GM23338 (cell line): ENCODE measurements around the gene DCAF16. TPM values are rescaled to one million over a fixed set of nuclear protein-coding genes. Genes with fewer than 3 reads are reported as not detected.

Experiments used
- ATAC-seq: fragments of 200-7000 bp; cut with Tn5 transposase; 3 replicates; pipeline ENCODE4 v1.9.1; 2020
- DNase-seq: peaks from one replicate; pipeline ENCODE4 v3.0.0-alpha.2; 2015; ENCODE audit warnings: low spot score
- H2AFZ ChIP-seq: fragments of 200-600 bp; sonication (generic); 2 replicates; pipeline ENCODE4 v1.8.0; 2016; ENCODE audit warnings: antibody characterized with exemption, mild to moderate bottlenecking, moderate library complexity
- H3F3A ChIP-seq: fragments of 200-600 bp; sonication (generic); replicated peaks from 2 replicates; pipeline ENCODE4 v1.8.0; 2017; ENCODE audit warnings: antibody characterized with exemption, mixed run types, low read depth
- H3K27ac ChIP-seq: fragments of 200-600 bp; sonication (generic); 2 replicates; pipeline ENCODE4 v1.6.1; 2016; ENCODE audit warnings: low read depth
- H3K27me3 ChIP-seq: fragments of 200-600 bp; sonication (generic); 2 replicates; pipeline ENCODE4 v1.8.0; 2016; ENCODE audit warnings: mild to moderate bottlenecking, mixed run types, moderate library complexity; ENCODE audit not compliant: insufficient read depth
- H3K36me3 ChIP-seq: fragments of 200-600 bp; sonication (generic); 2 replicates; pipeline ENCODE4 v1.8.0; 2016; ENCODE audit warnings: mild to moderate bottlenecking; ENCODE audit not compliant: insufficient read depth
- H3K4me1 ChIP-seq: fragments of 200-600 bp; sonication (generic); 2 replicates; pipeline ENCODE4 v1.8.0; 2016; ENCODE audit warnings: mild to moderate bottlenecking, moderate library complexity; ENCODE audit not compliant: insufficient read depth
- H3K4me2 ChIP-seq: fragments of 200-600 bp; sonication (generic); 2 replicates; pipeline ENCODE4 v1.7.1; 2017; ENCODE audit warnings: mixed run types
- H3K4me3 ChIP-seq: fragments of 200-600 bp; sonication (generic); 2 replicates; pipeline ENCODE4 v1.6.1; 2016; ENCODE audit warnings: mixed run types
- H3K79me2 ChIP-seq: fragments of 200-600 bp; sonication (generic); replicated peaks from 2 replicates; pipeline ENCODE4 v1.8.0; 2017; ENCODE audit warnings: mild to moderate bottlenecking; ENCODE audit not compliant: insufficient read depth
- H3K9me2 ChIP-seq: fragments of 200-600 bp; sonication (generic); 2 replicates; pipeline ENCODE4 v1.8.0; 2017; ENCODE audit not compliant: insufficient read depth
- H4K20me1 ChIP-seq: fragments of 200-600 bp; sonication (generic); replicated peaks from 2 replicates; pipeline ENCODE4 v1.8.0; 2017; ENCODE audit warnings: mild to moderate bottlenecking; ENCODE audit not compliant: insufficient read depth
- H3K27ac Mint-ChIP-seq: 2 replicates; pipeline ENCODE4 v1.8.0; 2020; ENCODE audit warnings: inconsistent platforms, mild to moderate bottlenecking, moderate library complexity, mixed read lengths
- H3K27me3 Mint-ChIP-seq: 3 replicates; pipeline ENCODE4 v1.8.0; 2022; ENCODE audit warnings: low read depth, mild to moderate bottlenecking, moderate library complexity, mixed read lengths, inconsistent platforms; ENCODE audit not compliant: insufficient read depth, poor library complexity
- H3K36me3 Mint-ChIP-seq: 3 replicates; pipeline ENCODE4 v1.8.0; 2021; ENCODE audit warnings: low read depth, mild to moderate bottlenecking, inconsistent platforms, moderate library complexity, mixed read lengths
- H3K4me1 Mint-ChIP-seq: 3 replicates; pipeline ENCODE4 v1.8.0; 2020; ENCODE audit warnings: mild to moderate bottlenecking, inconsistent platforms, mixed read lengths
- H3K4me3 Mint-ChIP-seq: 3 replicates; pipeline ENCODE4 v1.8.0; 2021; ENCODE audit warnings: moderate library complexity, mild to moderate bottlenecking, inconsistent platforms, mixed read lengths
- H3K9me3 Mint-ChIP-seq: 3 replicates; pipeline ENCODE4 v1.8.0; 2020; ENCODE audit warnings: moderate library complexity, mild to moderate bottlenecking, inconsistent platforms, mixed read lengths
- EZH2 ChIP-seq: fragments of 200-600 bp; sonication (generic); IDR thresholded peaks from one replicate; pipeline ENCODE4 v1.8.0; 2017; ENCODE audit warnings: antibody characterized with exemption, mild to moderate bottlenecking, low read depth; ENCODE audit not compliant: unreplicated experiment
- NANOG ChIP-seq: IDR thresholded peaks from 2 replicates; pipeline ENCODE4 v1.6.1; 2016; ENCODE audit warnings: antibody characterized with exemption, borderline replicate concordance
- POLR2AphosphoS5 ChIP-seq: IDR thresholded peaks from 2 replicates; pipeline ENCODE4 v1.6.1; 2016; ENCODE audit warnings: antibody characterized with exemption, low read depth
- ZNF114 ChIP-seq: fragments of 250-450 bp; sonication (Bioruptor Pico); IDR thresholded peaks from 2 replicates; pipeline ENCODE4 v1.5.0; 2020; ENCODE audit warnings: mild to moderate bottlenecking, moderate library complexity
- polyA plus RNA-seq: library from polyadenylated mRNA; unstranded; fragments of >200 nt; fragmentation: Nextera tagmentation; extraction: Ambion mirVana; gene quantifications from 2 replicates; pipeline ENCODE4 v1.2.1, GENCODE V29; 2016
- total RNA-seq: library from RNA; depleted of rRNA; stranded (reverse); fragments of >200 nt; shearing (Covaris generic); gene quantifications from 2 replicates; pipeline ENCODE4 v1.2.3, GENCODE V29; 2014
- TF ChIP-seq, protein P1 (sequence below): fragments of 250-450 bp; sonication (Bioruptor Pico); IDR thresholded peaks from 2 replicates; pipeline ENCODE4 v1.5.0; 2020; ENCODE audit warnings: mild to moderate bottlenecking, moderate library complexity
- TF ChIP-seq, protein P2 (sequence below): IDR thresholded peaks from one replicate; pipeline ENCODE4 v1.6.1; 2018; ENCODE audit warnings: antibody characterized with exemption; ENCODE audit not compliant: unreplicated experiment
- TF ChIP-seq, protein P3 (sequence below): IDR thresholded peaks from 2 replicates; pipeline ENCODE4 v1.6.1; 2016; ENCODE audit warnings: antibody characterized with exemption

Gene DCAF16
- total and polyA plus RNA-seq, 2 experiments from 2014 or later = 28.7 to 46.3 TPM

DNA sequence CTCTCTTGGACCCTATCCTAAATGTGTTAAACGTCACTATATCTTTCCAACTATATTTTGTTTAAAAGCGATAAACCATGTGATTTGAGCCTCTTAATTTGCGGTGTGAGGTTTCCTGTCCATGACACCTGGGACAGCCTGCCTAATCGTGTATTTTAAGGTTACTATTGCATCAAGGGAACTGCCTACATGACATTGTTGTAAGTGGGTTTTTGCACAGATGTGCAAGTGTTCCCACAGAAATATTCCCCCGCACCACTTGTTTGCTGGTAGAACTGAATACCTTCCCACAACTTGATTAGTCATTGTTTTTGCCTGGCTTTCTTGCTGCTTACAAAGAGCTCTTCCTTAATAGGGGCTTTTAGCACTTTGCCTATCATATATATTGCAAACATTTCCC is 24.0 kb downstream of the DCAF16 start:
- Histone ChIP-seq H3K9me2 (no peaks in the 10 kb centered on the region), H3K4me2 (no peak overlapping the region), H3K79me2 (no peaks in the 10 kb centered on the region), H4K20me1 (no peaks in the 10 kb centered on the region; the same call in 1 of the 2 replicates), H3K36me3 (no peaks in the 10 kb centered on the region; the same call in 1 of the 2 replicates), H3K4me1 (peaks cover 7% of the 10 kb centered on the region; the same call in 1 of the 2 replicates), H3F3A (no peaks in the 10 kb centered on the region), H3K4me3 (no peak overlapping the region), H3K27me3 (peaks cover 18% of the 10 kb centered on the region), H2AFZ (no peak overlapping the region), H3K27ac (no peak overlapping the region)
- DNase-seq = no peak
- Mint-ChIP-seq H3K36me3 (peaks cover 4% of the 10 kb centered on the region; the same call in 2 of the 3 replicates), H3K27ac (no peak overlapping the region), H3K9me3 (peaks cover 4% of the 10 kb centered on the region; the same call in 1 of the 3 replicates), H3K4me1 (peaks cover 4% of the 10 kb centered on the region; the same call in 2 of the 3 replicates), H3K27me3 (peaks cover 16% of the 10 kb centered on the region), H3K4me3 (no peak overlapping the region)
- TF ChIP-seq POLR2AphosphoS5 (no peak), EZH2 (no peak), ZNF114 (CRISPR knock-in tag) (no peak), NANOG (no peak)
- TF ChIP-seq, protein P1, sequence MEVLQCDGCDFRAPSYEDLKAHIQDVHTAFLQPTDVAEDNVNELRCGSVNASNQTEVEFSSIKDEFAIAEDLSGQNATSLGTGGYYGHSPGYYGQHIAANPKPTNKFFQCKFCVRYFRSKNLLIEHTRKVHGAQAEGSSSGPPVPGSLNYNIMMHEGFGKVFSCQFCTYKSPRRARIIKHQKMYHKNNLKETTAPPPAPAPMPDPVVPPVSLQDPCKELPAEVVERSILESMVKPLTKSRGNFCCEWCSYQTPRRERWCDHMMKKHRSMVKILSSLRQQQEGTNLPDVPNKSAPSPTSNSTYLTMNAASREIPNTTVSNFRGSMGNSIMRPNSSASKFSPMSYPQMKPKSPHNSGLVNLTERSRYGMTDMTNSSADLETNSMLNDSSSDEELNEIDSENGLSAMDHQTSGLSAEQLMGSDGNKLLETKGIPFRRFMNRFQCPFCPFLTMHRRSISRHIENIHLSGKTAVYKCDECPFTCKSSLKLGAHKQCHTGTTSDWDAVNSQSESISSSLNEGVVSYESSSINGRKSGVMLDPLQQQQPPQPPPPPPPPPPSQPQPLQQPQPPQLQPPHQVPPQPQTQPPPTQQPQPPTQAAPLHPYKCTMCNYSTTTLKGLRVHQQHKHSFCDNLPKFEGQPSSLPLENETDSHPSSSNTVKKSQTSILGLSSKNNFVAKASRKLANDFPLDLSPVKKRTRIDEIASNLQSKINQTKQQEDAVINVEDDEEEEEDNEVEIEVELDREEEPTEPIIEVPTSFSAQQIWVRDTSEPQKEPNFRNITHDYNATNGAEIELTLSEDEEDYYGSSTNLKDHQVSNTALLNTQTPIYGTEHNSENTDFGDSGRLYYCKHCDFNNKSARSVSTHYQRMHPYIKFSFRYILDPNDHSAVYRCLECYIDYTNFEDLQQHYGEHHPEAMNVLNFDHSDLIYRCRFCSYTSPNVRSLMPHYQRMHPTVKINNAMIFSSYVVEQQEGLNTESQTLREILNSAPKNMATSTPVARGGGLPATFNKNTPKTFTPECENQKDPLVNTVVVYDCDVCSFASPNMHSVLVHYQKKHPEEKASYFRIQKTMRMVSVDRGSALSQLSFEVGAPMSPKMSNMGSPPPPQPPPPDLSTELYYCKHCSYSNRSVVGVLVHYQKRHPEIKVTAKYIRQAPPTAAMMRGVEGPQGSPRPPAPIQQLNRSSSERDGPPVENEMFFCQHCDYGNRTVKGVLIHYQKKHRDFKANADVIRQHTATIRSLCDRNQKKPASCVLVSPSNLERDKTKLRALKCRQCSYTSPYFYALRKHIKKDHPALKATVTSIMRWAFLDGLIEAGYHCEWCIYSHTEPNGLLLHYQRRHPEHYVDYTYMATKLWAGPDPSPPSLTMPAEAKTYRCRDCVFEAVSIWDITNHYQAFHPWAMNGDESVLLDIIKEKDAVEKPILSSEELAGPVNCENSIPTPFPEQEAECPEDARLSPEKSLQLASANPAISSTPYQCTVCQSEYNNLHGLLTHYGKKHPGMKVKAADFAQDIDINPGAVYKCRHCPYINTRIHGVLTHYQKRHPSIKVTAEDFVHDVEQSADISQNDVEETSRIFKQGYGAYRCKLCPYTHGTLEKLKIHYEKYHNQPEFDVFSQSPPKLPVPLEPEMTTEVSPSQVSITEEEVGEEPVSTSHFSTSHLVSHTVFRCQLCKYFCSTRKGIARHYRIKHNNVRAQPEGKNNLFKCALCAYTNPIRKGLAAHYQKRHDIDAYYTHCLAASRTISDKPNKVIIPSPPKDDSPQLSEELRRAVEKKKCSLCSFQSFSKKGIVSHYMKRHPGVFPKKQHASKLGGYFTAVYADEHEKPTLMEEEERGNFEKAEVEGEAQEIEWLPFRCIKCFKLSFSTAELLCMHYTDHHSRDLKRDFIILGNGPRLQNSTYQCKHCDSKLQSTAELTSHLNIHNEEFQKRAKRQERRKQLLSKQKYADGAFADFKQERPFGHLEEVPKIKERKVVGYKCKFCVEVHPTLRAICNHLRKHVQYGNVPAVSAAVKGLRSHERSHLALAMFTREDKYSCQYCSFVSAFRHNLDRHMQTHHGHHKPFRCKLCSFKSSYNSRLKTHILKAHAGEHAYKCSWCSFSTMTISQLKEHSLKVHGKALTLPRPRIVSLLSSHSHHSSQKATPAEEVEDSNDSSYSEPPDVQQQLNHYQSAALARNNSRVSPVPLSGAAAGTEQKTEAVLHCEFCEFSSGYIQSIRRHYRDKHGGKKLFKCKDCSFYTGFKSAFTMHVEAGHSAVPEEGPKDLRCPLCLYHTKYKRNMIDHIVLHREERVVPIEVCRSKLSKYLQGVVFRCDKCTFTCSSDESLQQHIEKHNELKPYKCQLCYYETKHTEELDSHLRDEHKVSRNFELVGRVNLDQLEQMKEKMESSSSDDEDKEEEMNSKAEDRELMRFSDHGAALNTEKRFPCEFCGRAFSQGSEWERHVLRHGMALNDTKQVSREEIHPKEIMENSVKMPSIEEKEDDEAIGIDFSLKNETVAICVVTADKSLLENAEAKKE (CRISPR knock-in tag) = no peak
- TF ChIP-seq, protein P2, sequence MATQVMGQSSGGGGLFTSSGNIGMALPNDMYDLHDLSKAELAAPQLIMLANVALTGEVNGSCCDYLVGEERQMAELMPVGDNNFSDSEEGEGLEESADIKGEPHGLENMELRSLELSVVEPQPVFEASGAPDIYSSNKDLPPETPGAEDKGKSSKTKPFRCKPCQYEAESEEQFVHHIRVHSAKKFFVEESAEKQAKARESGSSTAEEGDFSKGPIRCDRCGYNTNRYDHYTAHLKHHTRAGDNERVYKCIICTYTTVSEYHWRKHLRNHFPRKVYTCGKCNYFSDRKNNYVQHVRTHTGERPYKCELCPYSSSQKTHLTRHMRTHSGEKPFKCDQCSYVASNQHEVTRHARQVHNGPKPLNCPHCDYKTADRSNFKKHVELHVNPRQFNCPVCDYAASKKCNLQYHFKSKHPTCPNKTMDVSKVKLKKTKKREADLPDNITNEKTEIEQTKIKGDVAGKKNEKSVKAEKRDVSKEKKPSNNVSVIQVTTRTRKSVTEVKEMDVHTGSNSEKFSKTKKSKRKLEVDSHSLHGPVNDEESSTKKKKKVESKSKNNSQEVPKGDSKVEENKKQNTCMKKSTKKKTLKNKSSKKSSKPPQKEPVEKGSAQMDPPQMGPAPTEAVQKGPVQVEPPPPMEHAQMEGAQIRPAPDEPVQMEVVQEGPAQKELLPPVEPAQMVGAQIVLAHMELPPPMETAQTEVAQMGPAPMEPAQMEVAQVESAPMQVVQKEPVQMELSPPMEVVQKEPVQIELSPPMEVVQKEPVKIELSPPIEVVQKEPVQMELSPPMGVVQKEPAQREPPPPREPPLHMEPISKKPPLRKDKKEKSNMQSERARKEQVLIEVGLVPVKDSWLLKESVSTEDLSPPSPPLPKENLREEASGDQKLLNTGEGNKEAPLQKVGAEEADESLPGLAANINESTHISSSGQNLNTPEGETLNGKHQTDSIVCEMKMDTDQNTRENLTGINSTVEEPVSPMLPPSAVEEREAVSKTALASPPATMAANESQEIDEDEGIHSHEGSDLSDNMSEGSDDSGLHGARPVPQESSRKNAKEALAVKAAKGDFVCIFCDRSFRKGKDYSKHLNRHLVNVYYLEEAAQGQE = no peak
- TF ChIP-seq, protein P3, sequence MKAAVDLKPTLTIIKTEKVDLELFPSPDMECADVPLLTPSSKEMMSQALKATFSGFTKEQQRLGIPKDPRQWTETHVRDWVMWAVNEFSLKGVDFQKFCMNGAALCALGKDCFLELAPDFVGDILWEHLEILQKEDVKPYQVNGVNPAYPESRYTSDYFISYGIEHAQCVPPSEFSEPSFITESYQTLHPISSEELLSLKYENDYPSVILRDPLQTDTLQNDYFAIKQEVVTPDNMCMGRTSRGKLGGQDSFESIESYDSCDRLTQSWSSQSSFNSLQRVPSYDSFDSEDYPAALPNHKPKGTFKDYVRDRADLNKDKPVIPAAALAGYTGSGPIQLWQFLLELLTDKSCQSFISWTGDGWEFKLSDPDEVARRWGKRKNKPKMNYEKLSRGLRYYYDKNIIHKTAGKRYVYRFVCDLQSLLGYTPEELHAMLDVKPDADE = no peak
- no peak for ATAC-seq
